Cardiac fibroblast (primary cell): ENCODE measurements around the gene PODXL2.

Experiments
- DNase-seq, 2 donors: peaks; one replicate each; pipeline versions ENCODE4 v3.0.0 to v3.0.0-alpha.2; 2010; ENCODE audit warnings: low read depth in 2 of 2
- H3K4me3 ChIP-seq, 2 donors: replicated peaks in 1 of 2; 1 replicate in 1 of 2; 2 replicates in 1 of 2; pipeline ENCODE4 v1.5.1; 2011; ENCODE audit warnings: low read depth in 2 of 2, low read length in 2 of 2, mild to moderate bottlenecking in 2 of 2, moderate library complexity in 1 of 2
- TF ChIP-seq, protein P1 (sequence below): IDR thresholded peaks from one replicate; pipeline ENCODE4 v1.5.1; 2011; ENCODE audit warnings: low read depth, mild to moderate bottlenecking, low read length, inconsistent platforms

Gene PODXL2

GRCh38 chr3:127712881-127713771 lies 84.1 kb downstream of the PODXL2 start:
- TF ChIP-seq, protein P1, sequence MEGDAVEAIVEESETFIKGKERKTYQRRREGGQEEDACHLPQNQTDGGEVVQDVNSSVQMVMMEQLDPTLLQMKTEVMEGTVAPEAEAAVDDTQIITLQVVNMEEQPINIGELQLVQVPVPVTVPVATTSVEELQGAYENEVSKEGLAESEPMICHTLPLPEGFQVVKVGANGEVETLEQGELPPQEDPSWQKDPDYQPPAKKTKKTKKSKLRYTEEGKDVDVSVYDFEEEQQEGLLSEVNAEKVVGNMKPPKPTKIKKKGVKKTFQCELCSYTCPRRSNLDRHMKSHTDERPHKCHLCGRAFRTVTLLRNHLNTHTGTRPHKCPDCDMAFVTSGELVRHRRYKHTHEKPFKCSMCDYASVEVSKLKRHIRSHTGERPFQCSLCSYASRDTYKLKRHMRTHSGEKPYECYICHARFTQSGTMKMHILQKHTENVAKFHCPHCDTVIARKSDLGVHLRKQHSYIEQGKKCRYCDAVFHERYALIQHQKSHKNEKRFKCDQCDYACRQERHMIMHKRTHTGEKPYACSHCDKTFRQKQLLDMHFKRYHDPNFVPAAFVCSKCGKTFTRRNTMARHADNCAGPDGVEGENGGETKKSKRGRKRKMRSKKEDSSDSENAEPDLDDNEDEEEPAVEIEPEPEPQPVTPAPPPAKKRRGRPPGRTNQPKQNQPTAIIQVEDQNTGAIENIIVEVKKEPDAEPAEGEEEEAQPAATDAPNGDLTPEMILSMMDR, result no peak
- no peak overlapping the region for H3K4me3 ChIP-seq
- DNase-seq, result no peak

DNA sequence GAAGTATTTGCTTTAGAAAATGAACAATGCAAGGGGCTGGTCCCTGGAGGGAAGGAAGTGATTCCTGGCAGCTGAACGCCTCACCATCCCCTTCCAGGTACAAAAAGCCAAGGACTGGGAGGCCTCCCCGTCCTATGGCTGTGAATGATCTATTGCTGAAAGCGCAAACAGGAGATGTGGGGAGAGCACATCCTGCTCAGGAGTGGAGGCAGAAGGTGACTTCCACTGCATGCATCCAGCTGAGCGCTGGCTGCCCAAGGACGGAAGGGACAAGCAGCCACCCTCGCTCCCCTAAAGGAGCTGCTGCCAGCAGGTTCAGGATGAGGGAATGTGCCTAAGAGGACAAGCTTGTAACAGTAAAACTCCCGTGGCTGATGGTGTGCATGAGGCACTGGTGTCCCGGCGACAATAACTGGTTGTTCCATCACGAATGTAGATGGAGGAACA lies 85.2 kb downstream of the PODXL2 start:
- H3K4me3 ChIP-seq, result no peak overlapping the region
- DNase-seq, result peak in 1 of 2 donors; percentile 47
- TF ChIP-seq, protein P1, result no peak

DNA sequence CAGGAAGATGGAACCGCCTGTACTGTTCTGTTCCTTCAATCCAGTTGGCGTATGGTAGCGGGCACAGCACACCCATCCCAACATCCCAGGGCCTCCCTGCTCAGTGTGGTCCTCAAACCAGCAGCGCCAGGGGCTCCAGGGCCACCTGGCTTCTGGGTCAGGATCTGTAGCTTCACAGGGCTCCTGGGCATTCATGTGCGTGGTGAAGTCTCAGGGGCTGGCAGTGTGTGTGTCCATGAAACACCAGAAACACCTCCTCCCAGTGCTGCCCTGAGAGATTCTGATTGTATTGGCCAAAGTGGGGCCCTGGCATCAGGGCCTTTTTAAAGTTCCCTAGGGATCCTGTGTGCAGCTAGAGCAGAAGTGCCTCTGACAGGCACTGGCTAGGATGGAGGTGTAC lies 85.9 kb downstream of the PODXL2 start:
- DNase-seq, result no peak
- H3K4me3 ChIP-seq, result no peak overlapping the region
- TF ChIP-seq, protein P1, result no peak

DNA sequence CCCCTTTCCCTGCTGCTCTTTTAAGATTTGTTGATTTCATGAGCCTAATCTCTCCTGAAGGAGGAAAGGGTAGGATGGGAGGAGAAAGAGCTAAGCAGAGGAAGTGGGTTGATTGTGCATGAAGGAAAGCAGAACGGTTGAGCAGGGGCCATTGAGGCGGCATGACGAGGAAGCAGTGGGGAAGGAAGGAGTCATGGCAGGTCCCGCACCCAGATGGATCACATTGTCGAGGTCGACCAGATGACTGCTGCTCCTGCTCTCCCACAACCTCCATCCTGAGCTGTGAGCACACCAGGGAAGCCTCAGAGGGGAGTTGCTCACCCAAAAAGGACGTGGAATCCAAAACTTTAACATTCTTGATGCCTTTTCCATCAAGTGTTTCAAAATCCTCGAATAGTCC lies 86.5 kb downstream of the PODXL2 start:
- no peak overlapping the region for H3K4me3 ChIP-seq
- no peak for DNase-seq

GRCh38 chr3:127716384-127716783 lies 87.4 kb downstream of the PODXL2 start:
- no peak for DNase-seq
- H3K4me3 ChIP-seq, result no peak overlapping the region
- TF ChIP-seq, protein P1, result no peak

More for the DNA sequence above, 86.5 kb downstream of the PODXL2 start:
- TF ChIP-seq, protein P1, result no peak

GRCh38 chr3:127717357-127718244 lies 88.6 kb downstream of the PODXL2 start:
- no peak for DNase-seq
- TF ChIP-seq, protein P1, result no peak

More at GRCh38 chr3:127717357-127718244, 88.6 kb downstream of the PODXL2 start:
- H3K4me3 ChIP-seq, result no peak overlapping the region
